ENCODE data around the gene NAPEPLD.

The NAPEPLD gene

GRCh38 chr7:103130901-103131624 is 17.8 kb downstream of the NAPEPLD start:
- no peak for TF ChIP-seq CTCF (IDR thresholded peaks at IDR 0.05; ENCODE audit: low read depth, low read length)
- H3K4me3 ChIP-seq (replicated peaks in 1 of 2; ENCODE audit: low read depth in 2 of 2, low read length in 2 of 2), result no peak overlapping the region
- no peak for DNase-seq (ENCODE audit: low read depth in 2 of 2)

GRCh38 chr7:103129702-103130549 is 19.0 kb downstream of the NAPEPLD start:
- no peak for DNase-seq (ENCODE audit: low read depth in 2 of 2)
- H3K4me3 ChIP-seq (replicated peaks in 1 of 2; ENCODE audit: low read depth in 2 of 2, low read length in 2 of 2), result no peak overlapping the region
- no peak for TF ChIP-seq CTCF (IDR thresholded peaks at IDR 0.05; ENCODE audit: low read depth, low read length)

GRCh38 chr7:103127006-103127405 is 21.9 kb downstream of the NAPEPLD start:
- H3K4me3 ChIP-seq (replicated peaks in 1 of 2; ENCODE audit: low read depth in 2 of 2, low read length in 2 of 2), result no peak overlapping the region
- DNase-seq (ENCODE audit: low read depth in 2 of 2), result no peak
- TF ChIP-seq CTCF (IDR thresholded peaks at IDR 0.05; ENCODE audit: low read depth, low read length), result no peak

GRCh38 chr7:103124429-103124979 is 24.4 kb downstream of the NAPEPLD start:
- no peak for DNase-seq (ENCODE audit: low read depth in 2 of 2)
- H3K4me3 ChIP-seq (replicated peaks in 1 of 2; ENCODE audit: low read depth in 2 of 2, low read length in 2 of 2), result no peak overlapping the region
- TF ChIP-seq CTCF (IDR thresholded peaks at IDR 0.05; ENCODE audit: low read depth, low read length), result no peak

GRCh38 chr7:103123529-103123928 is 25.4 kb downstream of the NAPEPLD start:
- DNase-seq (ENCODE audit: low read depth in 2 of 2), result no peak
- TF ChIP-seq CTCF (IDR thresholded peaks at IDR 0.05; ENCODE audit: low read depth, low read length), result no peak

GRCh38 chr7:103121641-103122040 is 27.3 kb downstream of the NAPEPLD start:
- H3K4me3 ChIP-seq (replicated peaks in 1 of 2; ENCODE audit: low read depth in 2 of 2, low read length in 2 of 2), result no peak overlapping the region
- no peak for DNase-seq (ENCODE audit: low read depth in 2 of 2)
- no peak for TF ChIP-seq CTCF (IDR thresholded peaks at IDR 0.05; ENCODE audit: low read depth, low read length)

More at GRCh38 chr7:103123529-103123928, 25.4 kb downstream of the NAPEPLD start:
- no peak overlapping the region for H3K4me3 ChIP-seq (replicated peaks in 1 of 2; ENCODE audit: low read depth in 2 of 2, low read length in 2 of 2)
